Ovary (tissue), 3 donors: ENCODE results near the gene C5AR2.

Experiments used
- CTCF ChIP-seq, 3 donors: fragments of 450-650 bp in 2 of 3; fragments of 200-600 bp in 1 of 3; IDR thresholded peaks; one replicate each; pipeline versions ENCODE4 v1.5.1 to v1.8.0; 2016 to 2022; ENCODE audit warnings: antibody characterized with exemption in 3 of 3, mild to moderate bottlenecking in 1 of 3
- EP300 ChIP-seq: sonication (generic); formaldehyde crosslinking; IDR thresholded peaks from one replicate; pipeline ENCODE4 v1.6.1; 2017; ENCODE audit warnings: antibody characterized with exemption
- POLR2A ChIP-seq: fragments of 450-650 bp; IDR thresholded peaks from one replicate; pipeline ENCODE4 v1.6.1; 2017; ENCODE audit warnings: antibody characterized with exemption, mild to moderate bottlenecking, moderate library complexity
- donor health status: DM: no; HTN: no; CAD: no.

- TF ChIP-seq CTCF (IDR thresholded peaks at IDR 0.05) (no peak), POLR2A (no peak), EP300 (no peak)
These were observed 57.2 kb downstream of the C5AR2 start for GRCh38 chr19:47389150-47389556.
